Inflammatory macrophage treated with lipopolysaccharide for 4 hours (primary cell): Measurements from ENCODE around the gene SCAMP5.

Experiments
- DNase-seq: peaks from one replicate; pipeline ENCODE4 v3.0.0-alpha.2; 2020

Gene SCAMP5

DNA sequence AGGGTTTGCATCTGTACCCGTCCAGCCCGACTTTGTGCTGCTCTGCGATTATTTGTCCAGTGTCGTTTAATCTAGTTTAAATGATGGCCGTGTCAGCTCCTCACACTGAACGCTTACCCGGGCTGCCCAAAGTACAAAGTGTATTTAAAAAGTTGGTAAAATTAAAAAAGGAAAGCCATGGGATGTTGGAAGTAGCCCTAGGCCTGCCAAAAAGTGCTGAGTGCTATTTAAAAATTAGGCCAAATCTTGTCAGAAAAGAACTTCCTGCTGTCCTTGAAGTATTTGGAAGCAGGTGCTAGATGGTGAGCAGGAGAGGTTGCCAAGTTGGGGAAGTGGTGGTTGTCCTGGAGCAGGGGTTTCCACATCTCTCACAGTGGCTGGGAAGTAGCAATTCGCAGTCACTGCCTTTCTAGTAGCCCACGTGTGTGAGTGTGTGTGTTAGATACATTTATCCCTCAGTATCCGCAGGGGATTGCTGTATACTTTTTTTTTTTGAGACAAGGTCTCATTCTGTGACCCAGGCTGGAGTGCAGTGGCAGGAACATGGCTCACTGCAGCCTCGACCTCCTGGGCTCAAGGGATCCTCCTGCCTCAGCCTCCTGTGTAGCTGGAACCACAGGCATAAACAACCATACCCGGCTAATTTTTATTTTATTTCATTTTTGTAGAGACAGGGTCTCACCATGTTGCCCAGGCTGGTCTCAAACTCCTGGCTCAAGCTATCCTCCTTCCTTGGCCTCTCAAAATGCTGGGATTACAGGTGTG, 28.7 kb downstream of the SCAMP5 start:
- peak; percentile 75 for DNase-seq

DNA sequence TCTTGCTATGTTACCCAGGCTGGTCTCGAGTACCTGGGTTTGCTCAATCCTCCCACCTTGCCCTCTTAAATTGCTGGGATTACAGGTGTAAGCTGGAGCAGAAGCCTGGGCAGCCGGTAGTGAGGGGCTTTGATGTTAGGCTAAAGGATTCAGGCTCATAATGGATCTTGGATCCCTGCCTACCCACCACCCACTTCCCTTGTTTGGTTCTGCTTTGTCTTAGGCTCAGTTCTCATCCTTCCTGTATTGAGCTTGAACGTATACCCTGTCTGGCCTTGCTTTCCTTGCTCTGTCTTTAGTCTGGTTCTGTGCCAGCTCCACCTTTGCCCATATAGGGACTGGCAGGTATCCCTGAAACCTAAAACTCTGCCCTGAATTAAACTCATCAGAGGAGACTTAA, 29.7 kb downstream of the SCAMP5 start:
- DNase-seq, result peak; percentile 49

DNA sequence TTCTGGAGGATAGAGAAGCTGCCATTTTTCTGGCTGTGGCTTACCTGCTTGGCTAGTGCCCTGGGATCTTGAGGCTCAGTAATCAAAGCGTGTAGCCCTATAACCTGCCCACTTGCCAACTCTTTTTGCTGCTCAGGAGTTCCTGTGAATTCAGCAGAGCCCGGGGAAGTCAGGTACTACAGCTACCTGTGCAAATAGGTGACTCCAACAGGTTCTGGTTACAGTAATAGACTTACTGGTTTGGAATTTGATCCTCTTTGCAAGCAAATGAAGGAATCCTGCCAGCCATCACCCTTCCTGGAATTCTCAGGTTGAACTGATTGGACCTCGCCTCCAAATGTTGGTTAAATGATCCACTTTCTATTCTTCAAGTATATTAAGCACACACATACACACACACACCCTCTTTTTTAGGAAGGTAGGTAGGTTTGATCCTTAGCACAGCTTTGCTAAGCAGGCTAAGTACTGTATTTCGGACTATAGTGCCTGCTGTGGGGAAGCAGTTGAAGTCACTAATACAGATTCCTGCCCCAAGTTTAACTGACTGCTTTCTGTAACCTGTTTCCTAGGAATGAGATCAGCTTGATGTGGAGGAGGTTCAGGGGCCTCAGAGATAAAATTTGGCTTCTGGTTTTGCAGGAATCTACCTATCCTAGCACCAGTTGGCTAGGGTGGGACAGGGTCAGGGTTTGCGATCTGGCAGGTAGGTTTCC, 30.3 kb downstream of the SCAMP5 start:
- no peak for DNase-seq

DNA sequence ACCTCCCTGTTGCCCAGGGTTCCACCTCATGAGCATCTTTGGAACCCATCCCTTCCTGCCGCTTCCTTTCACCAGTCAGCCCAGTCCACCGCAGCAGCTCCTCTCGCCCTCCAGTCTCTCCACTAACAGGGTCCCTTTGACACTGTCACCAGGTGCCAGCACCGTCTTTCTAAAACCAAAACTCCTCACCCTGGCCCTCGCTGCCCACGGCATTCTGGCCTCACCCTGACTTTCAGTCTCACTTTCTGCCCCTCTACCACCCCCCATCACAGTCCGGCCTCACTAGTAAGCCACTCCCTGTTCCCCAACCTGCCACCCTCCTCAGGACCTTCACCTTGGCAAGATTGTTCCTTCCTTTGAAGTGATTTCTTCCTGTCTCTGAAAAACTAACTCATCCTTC, 32.2 kb downstream of the SCAMP5 start:
- DNase-seq, result no peak

DNA sequence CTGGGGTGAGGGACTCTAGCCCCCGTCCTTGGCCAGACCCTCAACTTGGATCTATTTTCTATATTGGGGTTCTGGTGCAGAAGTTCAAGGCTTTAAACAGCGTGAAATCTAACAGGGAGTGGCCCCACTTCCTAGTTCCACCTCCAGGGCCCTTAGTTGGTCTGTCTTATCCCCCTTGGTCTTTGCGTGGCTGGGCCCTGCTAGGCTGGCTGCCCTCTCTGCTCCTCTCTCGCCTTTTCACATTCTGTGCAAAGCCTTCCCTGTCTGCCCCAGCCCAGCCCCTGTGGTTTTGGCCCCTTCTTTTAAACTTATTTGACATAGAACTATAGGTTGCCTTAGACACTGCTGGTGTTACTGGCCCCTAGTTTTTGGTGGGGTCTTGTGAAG, 33.6 kb downstream of the SCAMP5 start:
- no peak for DNase-seq

DNA sequence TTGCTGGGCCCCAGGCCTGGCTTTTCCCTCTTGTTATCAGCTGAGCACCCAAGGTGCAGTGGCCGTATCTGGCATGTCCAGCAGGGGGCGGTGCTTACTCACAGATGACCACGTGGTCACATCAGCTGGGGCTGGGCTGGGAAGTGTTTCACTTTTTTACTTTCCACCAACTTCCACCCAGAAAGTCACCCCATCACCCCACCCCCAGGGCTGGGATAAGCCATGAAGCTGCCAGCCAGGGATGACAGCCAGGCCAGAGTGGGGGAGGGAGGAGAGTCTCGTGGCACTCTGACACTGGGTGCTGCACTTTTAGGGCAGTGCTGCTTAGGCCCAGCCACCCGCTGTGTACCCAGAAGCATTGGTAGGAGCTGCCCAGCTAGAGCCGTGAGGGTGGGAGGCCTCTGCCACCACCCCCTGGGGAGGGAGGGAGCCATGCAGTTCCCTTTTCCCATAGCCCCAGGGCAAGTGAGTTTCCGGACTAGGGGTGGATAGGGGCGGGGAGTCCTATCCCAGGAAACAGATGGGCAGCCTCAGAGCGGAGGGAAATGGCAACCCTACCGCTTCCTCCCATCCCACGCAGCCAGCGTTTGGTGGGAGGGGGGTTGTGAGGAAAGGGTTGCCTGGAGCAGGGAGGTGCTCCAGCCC, 34.1 kb downstream of the SCAMP5 start:
- DNase-seq, result peak; percentile 95

DNA sequence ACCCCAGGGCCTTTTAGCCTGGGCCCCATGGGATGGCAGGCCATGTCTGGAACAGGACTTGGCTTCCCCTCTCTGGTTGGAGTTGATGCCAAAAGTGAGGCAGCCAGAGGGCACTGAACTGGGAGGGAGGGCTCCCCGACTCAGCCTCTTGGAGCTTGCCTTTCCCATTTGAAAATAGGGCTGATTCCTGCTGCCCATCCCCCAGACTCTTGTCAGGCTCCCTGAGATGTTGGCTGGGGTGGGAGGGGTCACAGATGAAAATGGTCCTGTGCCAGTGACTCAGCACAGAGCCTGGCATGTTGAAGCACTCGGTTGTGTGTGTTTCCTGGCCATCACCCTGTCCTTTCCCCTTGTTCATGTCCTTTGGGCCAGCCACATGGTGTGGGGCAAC, 34.7 kb downstream of the SCAMP5 start:
- DNase-seq, result peak; percentile 55

DNA sequence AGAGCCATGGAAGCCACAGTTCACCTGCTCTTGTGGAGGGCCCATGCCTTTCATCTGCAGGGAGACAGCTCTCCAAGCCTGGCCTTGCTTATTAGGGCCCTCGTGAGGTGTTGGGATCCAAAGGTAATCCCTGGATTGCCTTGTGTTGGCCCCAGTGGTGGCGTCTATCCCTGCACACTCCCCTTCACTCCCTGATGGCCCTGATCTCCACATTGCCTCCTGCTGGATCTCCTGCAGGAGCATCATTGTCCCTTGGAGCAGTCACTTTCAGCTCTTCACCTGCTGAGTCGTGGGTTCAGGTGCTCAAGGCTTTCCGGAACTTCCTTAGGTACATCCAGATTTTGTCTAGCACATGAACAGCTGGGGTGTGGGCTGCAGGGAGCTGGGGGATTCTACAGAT, 35.1 kb downstream of the SCAMP5 start:
- DNase-seq, result no peak

DNA sequence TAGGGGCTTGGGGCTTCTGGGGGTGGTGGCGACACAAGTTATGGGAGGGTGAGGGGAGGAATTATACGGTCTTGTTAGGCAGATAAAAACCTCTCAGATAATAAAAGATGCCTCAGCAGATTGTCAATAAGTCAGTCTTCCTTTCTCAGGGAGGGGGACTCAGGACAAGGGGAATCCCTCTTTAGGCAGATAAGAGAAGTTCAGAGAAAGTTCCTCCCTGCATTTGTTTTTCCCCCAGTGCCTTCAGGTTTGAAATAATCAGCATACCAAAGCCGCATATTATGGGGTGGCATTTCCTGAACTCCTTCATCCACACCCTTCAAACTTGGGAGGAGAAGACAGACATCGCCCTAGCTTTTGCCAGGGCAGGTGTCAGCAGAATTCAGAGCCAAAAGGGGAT, 36.5 kb downstream of the SCAMP5 start:
- peak; percentile 30 for DNase-seq

DNA sequence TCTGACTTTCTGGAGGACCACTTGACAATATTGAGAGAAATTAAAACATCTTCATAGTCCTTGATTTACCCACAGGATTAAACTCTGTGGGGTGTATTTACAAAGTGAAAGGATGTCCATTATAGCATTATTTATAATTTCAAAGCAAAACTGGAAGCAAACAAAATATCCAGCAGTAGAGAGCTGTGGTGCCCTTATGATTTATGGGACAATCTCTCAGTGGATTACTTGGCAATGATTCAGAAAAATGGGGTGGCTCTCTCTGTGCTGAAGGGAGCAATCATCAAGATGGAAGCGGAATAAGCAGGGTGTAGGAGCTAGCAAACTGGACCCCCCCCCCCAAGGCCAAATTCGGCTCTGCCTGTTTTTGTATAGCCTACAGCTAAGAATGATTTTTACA, 37.0 kb downstream of the SCAMP5 start:
- DNase-seq, result no peak

DNA sequence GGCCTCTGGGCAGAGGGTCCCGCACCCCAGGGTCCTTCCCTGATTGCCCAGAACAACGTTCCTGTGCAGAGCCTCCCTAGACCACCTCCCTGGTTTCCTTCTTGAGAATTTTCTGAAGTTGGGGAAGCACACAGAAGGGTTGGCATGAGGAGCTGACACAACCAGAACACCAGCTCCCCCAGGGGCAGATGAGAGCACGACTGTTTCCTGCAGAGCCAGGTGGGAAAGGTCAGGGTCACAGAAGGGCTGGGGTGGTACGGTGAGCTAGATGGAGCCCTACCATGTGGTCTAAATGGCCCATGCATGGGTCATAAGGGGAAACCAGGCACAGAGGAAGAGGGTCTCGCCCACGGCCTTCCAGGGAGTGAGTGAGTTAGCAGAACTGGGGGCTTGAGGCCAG, 38.4 kb downstream of the SCAMP5 start:
- DNase-seq, result no peak

DNA sequence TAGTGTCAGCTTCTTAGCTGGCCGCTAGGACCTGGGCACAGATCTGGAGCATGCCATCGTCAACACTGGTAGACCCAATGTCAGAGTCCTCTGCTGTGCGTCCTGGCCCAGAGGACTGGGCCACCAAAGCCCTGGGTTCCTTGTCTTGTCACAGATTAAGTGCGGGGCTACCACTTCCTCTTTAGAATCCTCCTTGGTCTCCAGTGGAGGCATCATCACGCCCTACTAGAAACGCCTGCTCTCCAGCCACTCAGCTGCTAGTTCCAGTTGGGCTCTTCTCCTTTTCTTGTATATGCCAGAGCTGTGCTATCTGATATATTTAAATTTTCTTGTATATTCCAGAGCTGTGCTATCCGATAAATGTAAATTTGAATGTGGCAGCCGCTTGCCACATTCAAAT, 39.3 kb downstream of the SCAMP5 start:
- peak; percentile 79 for DNase-seq

DNA sequence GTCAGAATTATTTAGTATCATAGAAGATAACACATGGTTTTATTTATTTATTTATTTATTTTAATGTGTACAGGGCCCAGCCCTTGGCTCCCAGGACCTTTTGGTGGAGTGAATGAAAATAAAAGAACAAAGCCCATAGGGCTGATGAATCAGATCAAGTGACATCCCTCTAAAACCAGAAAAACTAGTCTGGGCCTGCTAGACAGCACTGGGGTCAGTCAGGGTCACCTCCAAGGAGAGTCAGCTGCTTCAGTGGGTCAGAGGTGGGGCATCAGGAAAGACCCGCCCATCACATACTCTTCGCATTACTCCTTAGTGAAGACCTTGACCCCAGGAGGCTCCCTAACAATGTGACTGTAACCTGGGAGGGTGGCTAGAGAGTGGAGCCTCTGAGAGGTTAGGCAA, 40.9 kb downstream of the SCAMP5 start:
- no peak for DNase-seq

DNA sequence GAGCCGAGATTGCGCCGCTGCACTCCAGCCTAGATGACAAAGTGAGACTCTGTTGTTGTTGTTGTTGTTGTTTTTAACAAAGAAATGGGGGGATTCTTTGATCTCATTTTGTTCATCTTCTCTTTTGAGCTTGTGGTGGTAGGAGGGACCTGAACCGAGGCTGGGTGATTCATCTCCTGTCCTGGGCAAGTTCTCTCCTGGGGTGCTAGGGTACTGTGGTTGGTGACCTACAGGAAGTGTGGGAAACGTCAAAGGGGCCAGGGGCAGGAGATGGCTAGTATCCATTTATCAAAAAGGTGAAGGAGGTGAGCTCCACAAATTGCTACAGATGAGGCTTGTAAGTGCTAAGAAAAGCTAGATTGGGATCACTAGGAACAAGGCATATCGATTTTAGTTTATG, 42.3 kb downstream of the SCAMP5 start:
- DNase-seq, result no peak

DNA sequence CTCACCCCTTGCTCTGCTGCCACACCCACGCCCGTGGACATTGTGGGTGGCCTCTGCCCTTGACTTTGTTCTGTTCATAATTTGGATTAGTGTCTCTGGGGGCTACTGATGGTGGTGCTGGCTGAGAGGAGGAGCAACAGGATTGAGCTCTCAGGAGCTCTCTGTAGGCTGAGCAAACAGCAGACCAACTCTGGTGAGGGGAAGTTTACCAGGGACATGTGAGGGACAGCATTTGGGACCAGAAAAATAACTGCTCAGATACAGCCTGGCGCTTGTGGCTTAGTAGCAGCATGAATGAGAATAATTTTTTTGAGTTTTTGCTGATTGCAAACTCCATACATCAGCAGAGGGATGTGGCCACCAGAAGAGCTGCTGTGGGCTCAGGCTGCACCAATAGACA, 42.9 kb downstream of the SCAMP5 start:
- DNase-seq, result no peak

DNA sequence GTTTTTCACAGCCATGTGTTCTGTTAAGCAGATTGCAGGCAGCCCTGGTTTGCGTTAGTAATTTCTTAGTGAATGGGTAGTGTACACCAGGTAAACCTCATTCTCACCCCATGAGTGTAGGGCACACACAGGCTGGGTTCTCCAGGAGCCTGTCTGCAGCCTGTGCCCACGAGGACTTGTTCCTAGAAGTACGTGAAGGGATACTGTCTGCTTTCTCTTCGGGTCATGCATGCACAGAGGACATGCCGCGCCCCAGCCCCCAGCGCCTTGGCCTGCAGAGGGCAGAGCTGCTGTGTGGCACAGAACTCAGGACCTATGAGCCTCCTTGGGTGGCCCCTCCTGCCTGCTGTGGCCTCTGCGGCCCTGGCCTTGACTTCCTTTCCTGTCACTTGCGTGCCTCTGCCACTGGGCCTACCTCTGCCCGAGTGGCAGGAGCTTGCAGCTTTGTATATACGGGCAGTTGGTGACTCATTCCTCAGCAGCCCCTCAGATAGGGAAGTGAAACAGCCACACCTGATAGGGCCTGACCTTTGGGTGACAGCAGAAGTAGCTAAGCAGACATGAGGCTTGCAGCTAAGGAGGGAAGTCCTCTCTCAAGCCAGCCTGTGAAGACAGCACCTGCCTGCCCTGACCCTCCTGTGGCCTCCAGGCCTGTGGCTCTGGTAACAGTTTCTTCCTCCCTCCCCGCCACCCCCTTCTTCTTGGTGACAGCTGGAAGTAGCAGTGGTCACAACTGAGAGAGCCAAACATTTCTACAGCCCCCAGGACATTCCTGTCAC, 47.6 kb downstream of the SCAMP5 start:
- peak; percentile 94 for DNase-seq

DNA sequence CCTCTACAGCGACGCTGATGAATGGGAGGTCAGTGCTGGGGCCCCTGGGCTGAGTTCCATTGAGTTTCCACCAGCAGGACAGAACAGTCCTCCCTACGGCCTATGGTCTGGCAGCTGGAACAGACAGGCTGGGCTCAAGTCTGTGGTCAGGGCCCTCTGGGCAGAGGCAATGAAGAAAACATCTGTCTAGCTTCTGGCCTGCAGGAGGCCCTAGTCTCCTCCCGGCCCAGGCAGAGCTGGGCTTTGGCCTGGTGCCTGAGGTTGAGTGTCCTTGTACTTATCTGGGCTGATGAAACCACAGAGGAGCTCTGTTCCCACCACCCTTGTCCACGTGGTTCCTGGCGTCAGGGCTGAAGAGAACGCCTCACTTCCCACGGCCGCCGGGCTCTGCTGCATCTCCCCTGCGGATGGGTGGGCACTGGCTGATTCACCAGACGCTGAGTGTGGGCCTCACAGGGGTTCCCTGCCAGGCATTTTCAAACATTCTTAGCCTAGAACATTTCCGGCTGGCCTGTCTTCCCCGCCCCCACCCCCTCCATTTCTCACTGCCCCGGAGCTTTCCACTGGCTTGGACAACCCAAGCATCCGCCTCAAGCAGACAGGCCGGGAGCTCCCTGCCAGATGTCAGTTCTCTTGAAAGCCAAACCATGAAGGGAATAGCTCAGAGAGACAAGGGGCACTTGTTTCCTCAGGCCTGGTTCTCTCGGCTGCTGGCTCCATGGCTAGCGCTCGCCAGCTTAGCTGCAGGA, 48.3 kb downstream of the SCAMP5 start:
- peak; percentile 97 for DNase-seq

DNA sequence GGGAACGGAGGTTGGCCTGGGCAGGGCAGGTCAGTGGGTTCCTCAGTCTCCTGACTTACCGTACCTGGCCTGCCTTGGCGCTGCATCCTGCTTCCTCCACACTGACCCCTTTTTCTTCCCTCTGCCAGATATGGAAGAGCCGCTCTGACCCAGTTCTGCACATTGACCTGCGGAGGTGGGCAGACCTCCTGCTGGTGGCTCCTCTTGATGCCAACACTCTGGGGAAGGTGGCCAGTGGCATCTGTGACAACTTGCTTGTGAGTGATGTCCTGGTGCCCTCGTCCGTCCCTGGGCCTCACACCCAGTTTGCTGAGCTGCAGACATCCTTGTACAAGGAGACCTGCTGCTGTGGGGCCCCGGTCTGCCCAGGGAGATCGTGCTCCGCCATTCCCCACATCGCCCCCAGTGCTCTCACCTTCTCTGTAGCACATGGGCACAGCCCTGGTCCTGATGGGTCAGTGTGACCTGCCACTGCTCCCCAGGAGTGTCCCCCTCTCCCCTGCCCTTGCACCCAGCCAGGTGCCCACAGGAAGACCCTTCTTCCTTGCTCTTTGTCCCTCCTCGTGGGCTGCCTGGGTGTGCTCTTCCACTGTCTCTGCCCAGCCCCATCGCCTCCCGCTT, 49.0 kb downstream of the SCAMP5 start:
- DNase-seq, result no peak

DNA sequence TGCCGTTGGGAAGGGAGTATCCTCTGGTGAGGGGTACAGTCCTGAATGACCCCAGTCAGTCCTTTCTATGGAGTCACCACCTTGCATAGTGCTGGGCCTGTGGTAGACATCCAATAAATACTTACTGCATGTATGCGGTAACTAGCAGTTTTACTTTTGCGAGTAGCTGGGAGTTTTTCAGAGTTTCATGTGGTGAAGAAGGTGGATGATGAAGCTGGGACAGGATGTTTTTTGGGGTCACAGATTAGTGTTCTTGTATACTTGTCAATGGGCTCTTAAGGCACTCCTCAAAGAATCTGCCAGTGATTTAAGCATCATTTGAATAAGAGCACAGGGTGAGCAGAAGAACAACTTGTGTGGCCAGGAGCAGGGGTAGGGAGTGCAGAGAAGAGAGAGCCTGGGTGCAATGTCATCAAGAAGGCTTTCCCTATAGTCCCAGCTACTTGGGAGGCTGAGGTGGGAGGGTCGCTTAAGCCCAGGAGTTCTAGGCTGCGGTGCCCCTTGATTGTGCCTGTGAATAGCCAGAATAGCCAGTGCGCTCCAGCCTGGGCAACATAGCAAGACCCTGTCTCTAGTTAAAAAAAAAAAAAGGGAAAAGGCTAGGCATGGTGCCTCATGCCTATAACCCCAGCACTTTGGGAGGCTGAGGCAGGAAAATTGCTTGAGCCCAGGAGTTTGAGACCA, 50.1 kb downstream of the SCAMP5 start:
- no peak for DNase-seq

DNA sequence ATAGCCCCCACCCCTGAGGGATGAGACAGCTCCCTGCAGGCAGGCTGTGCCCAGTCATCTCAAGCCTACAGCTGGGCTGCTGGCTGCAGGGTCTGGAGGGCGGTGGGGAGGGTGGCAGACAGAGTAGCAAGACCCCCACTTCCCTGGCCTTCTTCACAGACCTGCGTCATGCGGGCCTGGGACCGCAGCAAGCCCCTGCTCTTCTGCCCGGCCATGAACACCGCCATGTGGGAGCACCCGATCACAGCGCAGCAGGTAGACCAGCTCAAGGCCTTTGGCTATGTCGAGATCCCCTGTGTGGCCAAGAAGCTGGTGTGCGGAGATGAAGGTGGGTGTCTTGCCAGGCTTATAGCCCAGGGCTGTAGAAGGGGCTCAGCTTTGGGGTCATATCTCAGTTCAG, 53.0 kb downstream of the SCAMP5 start:
- DNase-seq, result no peak

DNA sequence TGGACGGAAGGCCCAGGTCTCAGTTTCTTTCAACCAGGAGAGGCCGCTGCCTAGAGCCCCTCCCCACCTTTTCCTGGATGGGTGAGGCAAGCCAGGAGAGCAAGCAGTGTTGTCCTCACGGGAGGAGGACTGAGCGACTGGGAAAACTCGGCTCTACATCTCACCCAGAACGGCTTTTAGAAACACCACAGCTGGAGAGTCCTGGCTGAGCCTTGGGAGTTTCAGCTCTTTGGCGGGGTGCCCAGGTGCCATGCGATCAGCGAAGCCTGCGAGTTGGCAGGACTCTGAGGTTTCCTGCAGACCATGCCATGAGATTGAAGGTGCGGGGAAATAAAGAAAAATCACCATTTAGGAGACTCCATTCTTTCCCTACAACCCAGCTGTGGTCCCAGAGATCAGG, 54.0 kb downstream of the SCAMP5 start:
- DNase-seq, result no peak

DNA sequence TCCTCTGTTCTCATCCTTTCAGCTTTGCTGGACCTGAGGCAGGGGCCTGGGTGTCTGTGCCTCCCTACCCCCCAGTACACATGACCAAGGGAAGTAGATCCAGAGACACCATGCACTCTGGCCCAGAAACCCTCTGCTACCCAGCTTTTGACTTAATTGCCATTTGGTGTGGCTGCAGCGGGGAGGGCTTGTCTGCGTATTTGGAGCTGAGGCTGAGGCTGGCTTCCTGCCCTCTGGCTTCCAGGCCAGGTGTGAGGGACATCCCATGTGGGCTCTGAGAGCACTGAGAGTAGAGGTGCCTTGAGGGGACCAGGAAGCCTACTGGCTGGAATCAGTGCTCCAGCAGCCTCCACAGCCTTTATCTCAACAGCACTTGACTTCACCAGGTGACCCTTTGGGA, 54.9 kb downstream of the SCAMP5 start:
- no peak for DNase-seq
